H1 (cell line): ENCODE measurements around the gene RASGRF1. TPM values are rescaled to one million over a fixed set of nuclear protein-coding genes. Genes with fewer than 3 reads are reported as not detected.

ENCODE experiments used
- CTCF ChIA-PET: fragments of 300-600 bp; sonication (Branson Sonifier 250); formaldehyde crosslinking; loops from one replicate; lab custom pipeline; 2021; ENCODE audit not compliant: partially characterized antibody; lab: Charles Lee
- POLR2A ChIA-PET: fragments of 300-600 bp; sonication (Branson Sonifier 250); formaldehyde crosslinking; loops from one replicate; lab custom pipeline; 2021; ENCODE audit warnings: inconsistent platforms; ENCODE audit not compliant: partially characterized antibody; lab: Charles Lee
- DNase-seq, 2 experiments: peaks; one replicate each; pipeline versions ENCODE4 v3.0.0 to v3.0.0-alpha.2; 2010 to 2022; ENCODE audit warnings: low spot score in 2 of 2, low read depth in 1 of 2, mixed read lengths in 1 of 2
- FAIRE-seq: peaks from 2 replicates; lab custom pipeline; 2011; peaks lifted over from hg19 to GRCh38; lab: Jason Lieb, UNC
- H2AFZ ChIP-seq: 2 replicates; pipeline ENCODE4 v1.8.1; 2012; ENCODE audit warnings: low read length, inconsistent platforms
- H2AK5ac ChIP-seq: 2 replicates; pipeline ENCODE4 v1.6.1; 2013; ENCODE audit warnings: low read depth, low read length
- H2BK120ac ChIP-seq: replicated peaks from 2 replicates; pipeline ENCODE3; 2013; ENCODE audit warnings: low read depth, low read length, inconsistent platforms
- H2BK12ac ChIP-seq: 2 replicates; pipeline ENCODE4 v1.6.1; 2013; ENCODE audit warnings: low read depth, low read length
- H2BK15ac ChIP-seq: 2 replicates; pipeline ENCODE4 v1.6.1; 2013; ENCODE audit warnings: low read length
- H2BK20ac ChIP-seq: 2 replicates; pipeline ENCODE4 v1.6.1; 2013; ENCODE audit warnings: low read length
- H2BK5ac ChIP-seq: 2 replicates; pipeline ENCODE4 v1.6.1; 2013; ENCODE audit warnings: low read depth, low read length
- H3K14ac ChIP-seq: 2 replicates; pipeline ENCODE4 v1.6.1; 2013; ENCODE audit warnings: inconsistent platforms; ENCODE audit not compliant: insufficient read length
- H3K18ac ChIP-seq: 2 replicates; pipeline ENCODE4 v1.6.1; 2013; ENCODE audit warnings: low read length; ENCODE audit errors: extremely low read depth
- H3K23ac ChIP-seq: 2 replicates; pipeline ENCODE4 v1.6.1; 2013; ENCODE audit warnings: inconsistent platforms; ENCODE audit not compliant: insufficient read length
- H3K23me2 ChIP-seq: 2 replicates; pipeline ENCODE4 v1.6.1; 2013; ENCODE audit warnings: low read depth, low read length
- H3K27ac ChIP-seq: 2 replicates; pipeline ENCODE4 v1.6.1; 2011; ENCODE audit warnings: low read depth, low read length, inconsistent platforms
- H3K27me3 ChIP-seq, 4 experiments: replicated peaks in 1 of 4; 1 replicate in 1 of 4; 2 replicates in 3 of 4; pipeline versions ENCODE4 v1.6.1 to v1.8.1; 2011 to 2013; ENCODE audit warnings: low read length in 3 of 4, mild to moderate bottlenecking in 3 of 4, inconsistent platforms in 2 of 4, mixed read lengths in 2 of 4, moderate library complexity in 1 of 4; ENCODE audit not compliant: control insufficient read depth in 3 of 4, insufficient read depth in 3 of 4; ENCODE audit errors: extremely low read depth in 1 of 4
- H3K36me3 ChIP-seq, 4 experiments: 2 replicates each; pipeline versions ENCODE4 v1.6.1 to v1.8.1; 2011 to 2013; ENCODE audit warnings: mild to moderate bottlenecking in 4 of 4, low read length in 3 of 4, moderate library complexity in 2 of 4, control low read depth in 1 of 4, inconsistent platforms in 1 of 4; ENCODE audit not compliant: insufficient read depth in 4 of 4, control insufficient read depth in 2 of 4
- H3K4ac ChIP-seq: replicated peaks from 2 replicates; pipeline ENCODE3; 2013; ENCODE audit warnings: low read length, low read depth, mixed read lengths, inconsistent platforms; ENCODE audit not compliant: insufficient read length
- H3K4me1 ChIP-seq, 4 experiments: replicated peaks in 1 of 4; 1 replicate in 1 of 4; 2 replicates in 3 of 4; pipeline versions ENCODE4 v1.6.1 to v1.8.1; 2011 to 2013; ENCODE audit warnings: low read length in 3 of 4, inconsistent platforms in 2 of 4, mixed read lengths in 1 of 4; ENCODE audit not compliant: insufficient read depth in 4 of 4, control insufficient read depth in 3 of 4
- H3K4me2 ChIP-seq, 2 experiments: 2 replicates each; pipeline versions ENCODE4 v1.6.1 to v1.8.1; 2011 to 2013; ENCODE audit warnings: low read depth in 2 of 2, low read length in 2 of 2, control low read depth in 1 of 2, inconsistent platforms in 1 of 2, mild to moderate bottlenecking in 1 of 2; ENCODE audit not compliant: insufficient read depth in 1 of 2
- H3K4me3 ChIP-seq, 4 experiments: fragments of 200-600, 300-600 bp in 1 of 4; sonication (generic), shearing (Covaris generic), sonication (Bioruptor Twin) in 1 of 4; 2 replicates each; pipeline versions ENCODE4 v1.5.1 to v1.8.1; 2011 to 2016; ENCODE audit warnings: low read length in 4 of 4, low read depth in 3 of 4, control low read depth in 2 of 4, inconsistent platforms in 2 of 4, mild to moderate bottlenecking in 2 of 4, mixed read lengths in 1 of 4, moderate library complexity in 1 of 4; ENCODE audit not compliant: insufficient read depth in 2 of 4; ENCODE audit errors: extremely low read depth in 1 of 4
- H3K56ac ChIP-seq: replicated peaks from 2 replicates; pipeline ENCODE3; 2013; ENCODE audit warnings: low read depth, mild to moderate bottlenecking, mixed read lengths, low read length, inconsistent platforms; ENCODE audit not compliant: insufficient read length
- H3K79me1 ChIP-seq: 2 replicates; pipeline ENCODE4 v1.6.1; 2013; ENCODE audit warnings: low read depth, low read length, control low read depth
- H3K79me2 ChIP-seq, 2 experiments: 2 replicates each; pipeline versions ENCODE4 v1.6.1 to v1.8.1; 2012 to 2013; ENCODE audit warnings: low read length in 2 of 2, mild to moderate bottlenecking in 2 of 2, inconsistent platforms in 1 of 2; ENCODE audit not compliant: insufficient read depth in 2 of 2, control insufficient read depth in 1 of 2
- H3K9ac ChIP-seq, 4 experiments: replicated peaks in 1 of 4; 1 replicate in 1 of 4; 2 replicates in 3 of 4; pipeline versions ENCODE4 v1.6.1 to v1.8.1; 2011 to 2013; ENCODE audit warnings: low read depth in 3 of 4, low read length in 3 of 4, control low read depth in 2 of 4, mild to moderate bottlenecking in 2 of 4, moderate library complexity in 2 of 4, inconsistent platforms in 1 of 4; ENCODE audit errors: extremely low read depth in 1 of 4
- H3K9me3 ChIP-seq, 2 experiments: 2 replicates each; pipeline versions ENCODE4 v1.6.1 to v1.8.1; 2012 to 2013; ENCODE audit warnings: mild to moderate bottlenecking in 2 of 2, moderate library complexity in 2 of 2, control low read depth in 1 of 2, inconsistent platforms in 1 of 2, low read depth in 1 of 2, low read length in 1 of 2, mixed read lengths in 1 of 2; ENCODE audit not compliant: insufficient read depth in 2 of 2
- H4K20me1 ChIP-seq, 2 experiments: replicated peaks in 1 of 2; 2 replicates each; pipeline versions ENCODE3 to v1.8.1; 2011 to 2013; ENCODE audit warnings: inconsistent platforms in 2 of 2, low read length in 2 of 2, mild to moderate bottlenecking in 1 of 2; ENCODE audit not compliant: insufficient read depth in 2 of 2, control insufficient read depth in 1 of 2
- H4K5ac ChIP-seq: 2 replicates; pipeline ENCODE4 v1.6.1; 2013; ENCODE audit warnings: low read length, low read depth, mixed read lengths, inconsistent platforms; ENCODE audit not compliant: insufficient read length
- H4K8ac ChIP-seq: 2 replicates; pipeline ENCODE4 v1.8.0; 2013; ENCODE audit warnings: mild to moderate bottlenecking, moderate library complexity, low read length, inconsistent platforms; ENCODE audit not compliant: insufficient read depth; ENCODE audit errors: extremely low read depth
- H4K91ac ChIP-seq: replicated peaks from 2 replicates; pipeline ENCODE3; 2013; ENCODE audit warnings: low read length, mixed read lengths, inconsistent platforms; ENCODE audit not compliant: insufficient read length
- CTBP2 ChIP-seq: IDR thresholded peaks from 2 replicates; pipeline ENCODE4 v1.7.0; 2011; ENCODE audit warnings: borderline replicate concordance, mild to moderate bottlenecking, moderate library complexity, mixed read lengths, low read length; ENCODE audit not compliant: insufficient read depth, insufficient read length
- E2F6 ChIP-seq: IDR thresholded peaks from 2 replicates; pipeline ENCODE4 v1.6.1; 2012; ENCODE audit warnings: inconsistent platforms
- TAF1 ChIP-seq: IDR thresholded peaks from 2 replicates; pipeline ENCODE4 v1.6.1; 2011; ENCODE audit warnings: mild to moderate bottlenecking, low read depth, low read length
- YY1 ChIP-seq: IDR thresholded peaks from 2 replicates; pipeline ENCODE4 v1.6.1; 2011; ENCODE audit warnings: low read depth, mild to moderate bottlenecking, low read length
- WGBS, 2 experiments: shearing (Covaris generic) in 1 of 2; methylation state at CpG; one replicate each; pipeline versions ENCODE4 v1.1.6 to v1.1.7; 2013 to 2015; ENCODE audit warnings: low lambda C conversion rate in 2 of 2, mixed read lengths in 2 of 2, inconsistent platforms in 1 of 2, low coverage in 1 of 2, missing lambda C conversion rate in 1 of 2; ENCODE audit not compliant: insufficient replicate concordance in 2 of 2, insufficient coverage in 1 of 2, insufficient read length in 1 of 2; ENCODE audit errors: extremely low coverage in 1 of 2, missing lambda C conversion rate in 1 of 2; 5-methylcytosine and 5-hydroxymethylcytosine counted together
- polyA plus RNA-seq, 7 experiments: library from polyadenylated mRNA; depleted of rRNA in 3 of 7; stranded (reverse) in 5 of 7; unstranded in 2 of 7; fragments of >200 nt in 5 of 7; fragments of 200-250 nt in 2 of 7; gene quantifications; 1 replicate in 5 of 7; 2 replicates in 1 of 7; 4 replicates in 1 of 7; pipeline versions ENCODE4 v1.2.1 to v1.2.3, GENCODE V29; 2011 to 2013; ENCODE audit warnings: missing spikeins in 2 of 7, mixed read lengths in 2 of 7
- total RNA-seq: library from RNA; stranded (reverse); fragmentation: NEBNext Ultra II Directional; extraction: Animal tissue kit (Norgen Biotek cat#: 25700); gene quantifications from 2 replicates; pipeline ENCODE4 v1.2.1, GENCODE V29; 2021

The RASGRF1 gene
- total and polyA plus RNA-seq, 2 of the 8 experiments (the other 6 are each of a cell fraction or from before 2014, with no cell fraction given) = 0.42 to 0.67 TPM

GRCh38 chr15:78955355-78955754 lies 135.2 kb downstream of the RASGRF1 start:
- no peak overlapping the region for H2BK15ac ChIP-seq
- H3K56ac ChIP-seq = no peak overlapping the region
- H3K23me2 ChIP-seq = no peaks in the 10 kb centered on the region; the same call in 1 of the 2 replicates
- no peak overlapping the region for H2AK5ac ChIP-seq
- H3K27ac ChIP-seq = no peak overlapping the region
- H4K5ac ChIP-seq = no peak overlapping the region
- no peak overlapping the region for H3K9ac ChIP-seq
- CTCF ChIA-PET = interaction anchor here (0.8 to 2.1 kb wide), 3 partner anchors 24 to 44 kb away, joined by 3 to 14 read pairs (median 5); no protein-coding TSS in a partner anchor
- H2BK5ac ChIP-seq = no peak overlapping the region
- no peak overlapping the region for H4K91ac ChIP-seq
- H3K14ac ChIP-seq = no peak overlapping the region
- no peaks in the 10 kb centered on the region for H3K79me1 ChIP-seq
- H3K36me3 ChIP-seq = no peaks in the 10 kb centered on the region
- peak overlapping the region; percentile 69 for H2BK120ac ChIP-seq
- no peaks in the 10 kb centered on the region; a peak in 1 of 7 replicates for H3K27me3 ChIP-seq
- H3K4me2 ChIP-seq = no peak overlapping the region
- no peak for DNase-seq
- no peaks in the 10 kb centered on the region for H3K79me2 ChIP-seq
- TF ChIP-seq CTBP2 (no peak), YY1 (peak; percentile 86), TAF1 (no peak), E2F6 (no peak)
- TF ChIP-seq, all 59 proteins: peak for 1
- H3K9me3 ChIP-seq = peaks cover 0 to 3% of the 10 kb centered on the region in 2 experiments; a peak in 1 of 4 replicates
- no peak overlapping the region for H3K4ac ChIP-seq
- no peak overlapping the region for H2AFZ ChIP-seq
- H3K4me1 ChIP-seq = peaks cover 0 to 7% (median 0%) of the 10 kb centered on the region in 4 experiments; a peak in 3 of 7 replicates
- no peak for FAIRE-seq
- POLR2A ChIA-PET = interaction anchor here (0.6 to 1.9 kb wide), 2 partner anchors 20 to 39 kb away, joined by 3 to 5 read pairs; no protein-coding TSS in a partner anchor
- 84% methylated on average over 5 of the region's 5 CpGs; no CpG with 5 or more reads in 1 of the 2 experiments for WGBS, 2 experiments
- no peaks in the 10 kb centered on the region for H4K20me1 ChIP-seq
- no peak overlapping the region for H3K23ac ChIP-seq
- H4K8ac ChIP-seq = no peak overlapping the region
- no peak overlapping the region for H2BK12ac ChIP-seq
- no peak overlapping the region for H3K18ac ChIP-seq
- H3K4me3 ChIP-seq = no peak overlapping the region
- H2BK20ac ChIP-seq = no peak overlapping the region
